Measurements from ENCODE around the gene CACNA1C.

Gene CACNA1C

GRCh38 chr12:2498964-2499500, 446.2 kb downstream of the CACNA1C start:
- no peak for DNase-seq

- DNase-seq: no peak
Observed at GRCh38 chr12:2501464-2502191, 448.8 kb downstream of the CACNA1C start.

- no peak for DNase-seq
Observed at GRCh38 chr12:2503036-2503435, 450.2 kb downstream of the CACNA1C start.

DNA sequence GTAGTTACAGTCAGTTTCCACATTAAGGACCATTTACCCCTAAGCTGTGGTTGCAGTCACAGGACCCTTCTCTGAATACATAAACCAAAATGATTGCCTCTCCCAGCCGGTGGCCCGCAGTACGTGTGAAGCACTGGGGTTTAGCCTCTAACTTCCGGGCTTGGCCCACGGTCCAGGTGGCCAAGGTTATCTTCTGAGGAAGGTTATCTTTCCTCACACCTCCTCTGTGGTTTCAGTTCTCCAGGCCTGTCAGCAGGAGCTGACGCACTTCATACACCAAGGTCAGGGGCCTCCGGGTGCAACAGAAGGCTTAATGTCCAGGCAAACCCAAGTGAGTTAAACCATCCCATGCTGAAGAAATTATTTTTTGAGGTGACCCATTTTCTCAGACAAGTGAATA, 451.0 kb downstream of the CACNA1C start:
- DNase-seq: no peak

GRCh38 chr12:2504577-2504976, 451.8 kb downstream of the CACNA1C start:
- DNase-seq: no peak

DNA sequence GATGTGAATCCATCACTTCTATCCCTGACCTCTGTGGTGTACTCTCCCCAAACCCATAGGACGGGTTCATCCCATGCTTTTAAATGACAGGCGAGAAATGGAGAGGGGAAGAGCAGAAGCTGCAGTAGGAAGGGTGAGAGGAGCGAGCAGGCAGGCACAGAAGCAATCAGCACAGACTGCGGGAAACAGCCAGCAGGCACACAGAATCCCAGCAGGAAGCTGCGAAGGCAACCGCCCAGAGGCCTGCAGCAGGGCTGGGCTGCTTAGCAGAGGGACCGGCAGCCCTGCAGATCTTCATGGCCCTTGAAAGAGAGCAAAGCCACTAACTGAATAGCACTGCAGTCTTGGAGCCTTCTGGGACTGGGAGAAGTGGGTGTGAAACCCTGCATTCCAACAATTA, 455.0 kb downstream of the CACNA1C start:
- no peak for DNase-seq

GRCh38 chr12:2509137-2509536, 456.4 kb downstream of the CACNA1C start:
- DNase-seq: no peak

GRCh38 chr12:2510045-2510444, 457.3 kb downstream of the CACNA1C start:
- DNase-seq: no peak

- no peak for DNase-seq
Observed at GRCh38 chr12:2513141-2514037, 460.6 kb downstream of the CACNA1C start.

- no peak for DNase-seq
Observed at GRCh38 chr12:2514038-2514340, 461.2 kb downstream of the CACNA1C start.

- DNase-seq: no peak
Observed at GRCh38 chr12:2520722-2521246, 468.0 kb downstream of the CACNA1C start.

GRCh38 chr12:2523317-2523716, 470.5 kb downstream of the CACNA1C start:
- DNase-seq: no peak

DNA sequence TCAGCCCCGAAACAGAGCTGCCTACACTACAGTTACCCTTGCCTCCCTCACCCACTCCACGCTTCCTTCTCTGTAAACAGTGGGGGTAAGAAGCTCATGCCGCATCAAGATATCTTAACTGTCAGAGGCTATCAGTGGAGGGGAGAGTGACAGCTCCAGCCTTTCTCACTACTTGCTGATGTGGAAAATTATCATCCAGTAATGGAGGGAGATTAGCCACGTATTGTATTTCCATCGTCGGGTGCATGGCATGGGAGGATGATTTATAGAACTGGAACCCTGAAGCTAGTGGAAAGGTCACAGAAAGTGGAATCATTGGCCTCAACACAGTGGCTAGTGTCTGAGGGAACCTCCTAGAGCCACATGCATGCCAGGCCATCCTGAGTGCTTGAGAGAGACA, 471.1 kb downstream of the CACNA1C start:
- no peak for DNase-seq

GRCh38 chr12:2526371-2526770, 473.6 kb downstream of the CACNA1C start:
- no peak for DNase-seq

DNA sequence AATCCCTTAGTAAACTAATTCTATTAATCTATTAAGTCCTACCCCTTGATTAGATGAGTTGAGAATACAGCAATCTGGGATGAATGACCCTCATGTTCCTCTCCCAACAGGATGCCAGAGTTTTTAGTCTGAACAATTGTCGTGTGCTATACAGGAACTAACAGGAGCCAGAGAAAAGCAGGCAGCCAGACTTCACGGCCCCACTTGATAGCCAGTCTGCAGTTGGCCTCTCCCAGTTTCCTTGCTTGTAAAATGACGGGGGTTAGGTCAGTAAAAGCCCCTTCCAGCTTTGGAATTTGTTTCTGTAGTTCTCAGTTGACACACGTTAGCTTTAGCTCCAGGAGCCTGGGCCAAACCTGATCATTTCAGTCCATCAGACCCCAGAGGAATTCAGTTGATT, 475.2 kb downstream of the CACNA1C start:
- no peak for DNase-seq

DNA sequence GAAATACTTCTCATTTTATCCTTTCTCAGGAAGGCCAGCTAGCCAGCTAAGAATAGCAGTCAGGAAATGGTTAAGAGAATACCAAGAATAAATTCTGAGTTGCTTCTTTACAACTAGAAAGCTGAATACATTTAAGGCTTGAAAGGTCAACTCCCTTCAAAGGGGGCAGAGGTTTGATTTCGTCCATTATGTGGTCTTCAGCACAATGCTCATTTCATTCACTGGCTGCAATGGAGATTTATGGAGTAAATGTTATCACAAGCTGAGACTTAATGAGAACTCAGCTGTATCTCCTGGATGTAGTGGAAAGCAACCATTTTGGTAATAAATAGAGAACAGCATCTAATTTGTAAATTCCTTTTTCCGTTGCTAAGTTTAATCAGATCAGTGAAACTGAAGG, 477.0 kb downstream of the CACNA1C start:
- no peak for DNase-seq

- DNase-seq: no peak
Observed at GRCh38 chr12:2531371-2531770, 478.6 kb downstream of the CACNA1C start.

DNA sequence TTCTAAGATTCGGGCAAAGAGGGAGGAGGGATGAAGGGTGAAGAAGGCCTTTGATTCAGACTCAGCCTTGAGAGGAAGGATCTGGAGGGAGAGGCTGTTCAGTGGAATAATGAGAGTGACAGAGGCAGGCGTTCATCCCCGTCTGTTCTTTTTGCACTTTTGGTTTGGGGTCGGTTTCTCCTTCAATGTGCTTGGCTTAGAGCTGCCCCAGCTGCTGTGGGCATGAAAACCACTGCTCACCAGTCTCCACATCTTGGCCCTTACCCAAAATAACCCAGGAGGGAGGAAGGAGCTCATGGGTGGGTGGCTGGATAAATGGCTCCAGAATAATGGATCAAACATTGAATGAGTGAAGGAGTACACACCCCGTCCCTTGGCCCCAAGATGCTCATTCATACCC, 480.2 kb downstream of the CACNA1C start:
- DNase-seq: no peak

DNA sequence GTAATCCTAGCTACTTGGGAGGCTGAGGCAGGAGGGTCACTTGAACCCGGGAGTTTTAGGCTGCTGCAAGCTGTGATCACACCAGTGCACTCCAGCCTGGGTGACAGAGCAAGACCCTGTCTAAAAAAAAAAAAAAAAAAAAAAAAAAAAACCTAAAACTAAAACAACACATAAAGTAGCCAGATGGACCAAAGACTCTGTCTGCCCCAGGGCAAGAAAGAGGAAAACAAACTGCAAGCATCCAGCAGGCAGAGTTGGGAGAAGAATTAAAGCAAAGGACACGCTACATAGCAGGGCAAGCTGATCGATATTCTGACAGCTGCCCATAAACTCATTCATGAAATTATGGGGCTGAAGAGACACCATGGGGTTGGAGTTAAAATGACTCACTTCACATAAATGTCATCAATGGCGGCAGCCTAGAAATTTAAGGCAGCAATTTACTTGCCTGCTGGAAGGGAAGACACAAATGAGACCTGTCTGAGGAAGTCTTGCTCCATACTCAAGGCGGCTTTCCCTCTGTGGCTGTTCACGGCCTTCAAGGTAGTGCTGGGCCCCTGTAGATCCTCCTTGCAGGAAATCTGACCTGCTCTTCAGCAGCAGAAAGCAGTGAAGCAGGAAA, 482.9 kb downstream of the CACNA1C start:
- DNase-seq: no peak

GRCh38 chr12:2536724-2537123, 483.9 kb downstream of the CACNA1C start:
- DNase-seq: no peak

DNA sequence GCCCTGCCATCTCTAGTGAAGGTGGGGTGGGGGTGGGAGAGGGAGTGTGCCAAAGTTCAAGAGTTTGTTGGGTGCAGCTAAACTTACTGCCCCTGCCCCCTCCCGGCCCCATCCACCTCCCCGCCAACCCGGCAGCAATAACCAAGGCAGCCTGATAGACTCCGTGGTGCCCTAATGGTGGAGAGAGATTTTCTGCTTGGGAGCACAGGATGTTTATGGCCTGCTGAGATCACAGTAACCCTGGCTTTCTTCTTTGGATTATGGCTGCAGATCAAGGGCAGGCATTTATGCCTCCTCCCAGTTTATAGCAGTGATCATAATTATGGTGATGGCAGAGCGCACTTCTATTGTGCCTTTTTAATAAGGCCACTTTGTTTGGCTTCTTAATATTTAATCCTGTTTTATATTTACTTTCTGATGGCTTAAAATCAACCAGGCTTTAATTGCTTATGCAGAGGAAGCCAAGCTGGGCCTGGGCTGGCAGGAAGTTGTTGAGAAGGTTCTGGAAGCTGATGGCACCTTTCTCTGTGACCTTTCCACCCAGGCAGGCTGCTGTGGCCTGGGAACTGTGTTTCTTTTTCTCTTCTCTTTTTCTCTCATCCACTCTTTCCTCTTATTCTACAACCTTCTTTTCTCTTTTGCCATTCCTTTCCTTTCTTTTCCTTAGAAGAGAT, 485.2 kb downstream of the CACNA1C start:
- no peak for DNase-seq

DNA sequence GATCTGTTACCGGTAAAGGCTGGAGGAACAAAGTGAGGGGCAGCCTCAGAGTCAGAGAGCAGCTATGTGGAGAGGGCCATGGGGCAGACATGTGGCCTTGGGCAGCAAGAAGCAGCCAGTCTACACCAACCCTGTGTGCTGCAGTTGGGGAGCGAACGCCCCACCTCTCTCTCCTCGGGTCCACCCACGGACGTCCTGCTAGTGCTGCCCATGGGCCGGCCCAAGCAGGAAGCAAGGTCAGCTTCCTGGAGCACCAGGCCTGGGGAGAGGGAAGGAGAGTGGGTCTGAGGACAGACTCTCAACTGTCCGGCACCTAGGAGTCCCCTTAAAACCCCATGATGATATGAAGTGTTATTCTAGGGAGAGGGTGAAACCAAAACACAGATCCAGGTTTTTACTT, 487.2 kb downstream of the CACNA1C start:
- DNase-seq: no peak

DNA sequence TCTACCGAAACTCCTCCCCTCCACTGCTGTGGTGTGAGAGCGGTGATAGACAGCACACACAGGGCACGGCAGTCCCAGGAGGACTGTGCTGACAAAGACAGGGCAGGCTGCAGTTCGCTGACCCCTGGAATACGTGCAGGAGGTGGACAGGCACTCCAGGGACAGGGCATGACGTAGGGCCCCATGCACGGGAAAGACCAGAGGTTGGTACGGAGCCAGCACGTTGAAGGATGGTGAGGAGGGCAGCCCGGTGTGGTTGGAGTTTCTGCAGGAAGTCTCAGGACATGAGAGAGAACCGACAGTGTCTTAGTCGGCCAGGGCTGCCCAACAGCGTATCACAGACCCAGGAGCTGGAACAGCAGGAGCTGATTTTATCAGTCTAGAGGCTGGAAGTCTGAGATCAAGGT, 487.8 kb downstream of the CACNA1C start:
- DNase-seq: no peak
